GM12878 (cell line): ENCODE data around the gene BRME1. TPM values are rescaled to one million over a fixed set of nuclear protein-coding genes. Genes with fewer than 3 reads are reported as not detected.

ENCODE experiments used
- ATAC-seq: fragments of 200-7000 bp; cut with Tn5 transposase; 3 replicates; pipeline ENCODE4 v1.9.1; 2020; ENCODE audit warnings: mild to moderate bottlenecking, moderate library complexity
- BruUV-seq: library from RNA; stranded (reverse); fragments of 400-500 nt; replicated peaks from 2 replicates; lab custom pipeline; 2021; lab: Mats Ljungman, UMichigan
- CTCF ChIA-PET: fragments of 300-600 bp; sonication (Branson Sonifier 250); formaldehyde crosslinking; extraction: SDS; loops from one replicate; lab custom pipeline; 2021; ENCODE audit warnings: inconsistent platforms; lab: Yijun Ruan, JAX
- POLR2A ChIA-PET: fragments of 350-600 bp; formaldehyde crosslinking; extraction: SDS; loops from one replicate; lab custom pipeline; 2021; ENCODE audit warnings: inconsistent platforms; lab: Charles Lee
- RAD21 ChIA-PET: fragments of 300-600 bp; sonication (Branson Sonifier 250); formaldehyde crosslinking; loops from one replicate; lab custom pipeline; 2023; ENCODE audit warnings: antibody characterized with exemption; ENCODE audit not compliant: unreplicated experiment; lab: Charles Lee
- SMC1A ChIA-PET: fragments of 300-600 bp; sonication (Branson Sonifier 250); formaldehyde crosslinking; loops from one replicate; lab custom pipeline; 2023; ENCODE audit not compliant: unreplicated experiment, uncharacterized antibody; lab: Charles Lee
- DNase-seq: peaks from one replicate; pipeline ENCODE4 v3.0.0-alpha.2; 2011; ENCODE audit warnings: low read depth, low spot score
- FAIRE-seq: peaks from 3 replicates; lab custom pipeline; 2011; peaks lifted over from hg19 to GRCh38; lab: Jason Lieb, UNC
- H2AFZ ChIP-seq: 2 replicates; pipeline ENCODE4 v1.6.0; 2011; ENCODE audit warnings: low read depth, low read length, control low read depth; ENCODE audit not compliant: control insufficient read depth
- H3K27ac ChIP-seq: 2 replicates; pipeline ENCODE4 v1.5.1; 2011; ENCODE audit warnings: control low read depth; ENCODE audit not compliant: control insufficient read depth, insufficient read depth
- H3K27me3 ChIP-seq, 2 experiments: replicated peaks in 1 of 2; 2 replicates each; pipeline versions ENCODE4 v1.6.0 to v1.6.1; 2011; ENCODE audit warnings: low read length in 1 of 2; ENCODE audit not compliant: control insufficient read depth in 2 of 2, insufficient read depth in 2 of 2
- H3K36me3 ChIP-seq, 2 experiments: 2 replicates each; pipeline ENCODE4 v1.5.1; 2011; ENCODE audit warnings: low read length in 1 of 2; ENCODE audit not compliant: control insufficient read depth in 2 of 2, insufficient read depth in 2 of 2
- H3K4me1 ChIP-seq: 2 replicates; pipeline ENCODE4 v1.6.1; 2011; ENCODE audit warnings: mild to moderate bottlenecking, low read length, moderate library complexity, mixed read lengths; ENCODE audit not compliant: control insufficient read depth, insufficient read depth
- H3K4me2 ChIP-seq: 2 replicates; pipeline ENCODE4 v1.6.0; 2011; ENCODE audit warnings: control low read depth; ENCODE audit not compliant: control insufficient read depth, insufficient read depth
- H3K4me3 ChIP-seq: fragments of 200-600 bp; sonication (generic); 2 replicates; pipeline ENCODE4 v1.5.1; 2016
- H3K79me2 ChIP-seq: 2 replicates; pipeline ENCODE4 v1.6.0; 2011; ENCODE audit warnings: low read length; ENCODE audit not compliant: control insufficient read depth, insufficient read depth
- H3K9ac ChIP-seq: 2 replicates; pipeline ENCODE4 v1.8.0; 2011; ENCODE audit warnings: low read length, control low read depth, mixed read lengths; ENCODE audit not compliant: control insufficient read depth, insufficient read depth
- H3K9me3 ChIP-seq: replicated peaks from 3 replicates; pipeline ENCODE4 v1.5.1; 2011; ENCODE audit warnings: mild to moderate bottlenecking, low read length; ENCODE audit not compliant: control insufficient read depth, insufficient read depth
- H4K20me1 ChIP-seq: 2 replicates; pipeline ENCODE4 v1.6.0; 2011; ENCODE audit not compliant: control insufficient read depth, insufficient read depth
- ATF2 ChIP-seq: IDR thresholded peaks from 2 replicates; pipeline ENCODE4 v1.6.1; 2012; ENCODE audit warnings: low read length, inconsistent platforms
- CREM ChIP-seq: IDR thresholded peaks from 2 replicates; pipeline ENCODE4 v1.6.1; 2014; ENCODE audit warnings: antibody characterized with exemption, low read depth
- E2F4 ChIP-seq: IDR thresholded peaks from 2 replicates; pipeline ENCODE4 v1.6.1; 2012; ENCODE audit warnings: low read depth, low read length, improper control_type of control experiment
- EED ChIP-seq: sonication (generic); IDR thresholded peaks from 2 replicates; pipeline ENCODE4 v1.6.1; 2016; ENCODE audit warnings: antibody characterized with exemption, low read depth
- ELK1 ChIP-seq: IDR thresholded peaks from 2 replicates; pipeline ENCODE4 v1.6.1; 2012; ENCODE audit warnings: low read depth, low read length, improper control_type of control experiment
- MEF2B ChIP-seq: fragments of 450-650 bp; IDR thresholded peaks from 2 replicates; pipeline ENCODE4 v1.6.1; 2018; ENCODE audit warnings: mild to moderate bottlenecking, moderate library complexity; ENCODE audit not compliant: partially characterized antibody, poor library complexity, severe bottlenecking
- NKRF ChIP-seq: fragments of 450-650 bp; conservative IDR thresholded peaks from 2 replicates; pipeline ENCODE4 v1.6.1; 2017; ENCODE audit warnings: mild to moderate bottlenecking, moderate library complexity
- POLR2AphosphoS5 ChIP-seq: IDR thresholded peaks from 2 replicates; pipeline ENCODE4 v1.6.1; 2011; ENCODE audit warnings: mild to moderate bottlenecking, low read length, inconsistent platforms
- RELA ChIP-seq: fragments of 450-650 bp; IDR thresholded peaks from 2 replicates; pipeline ENCODE4 v1.8.0; 2014; ENCODE audit warnings: borderline replicate concordance; ENCODE audit not compliant: partially characterized antibody
- RELB ChIP-seq: fragments of 450-650 bp; IDR thresholded peaks from 2 replicates; pipeline ENCODE4 v1.6.1; 2017; ENCODE audit warnings: low read depth, mild to moderate bottlenecking, moderate library complexity
- SIX5 ChIP-seq: IDR thresholded peaks from 2 replicates; pipeline ENCODE4 v1.6.1; 2011; ENCODE audit warnings: mild to moderate bottlenecking, low read depth, low read length, moderate library complexity; ENCODE audit not compliant: severe bottlenecking
- SREBF2 ChIP-seq: IDR thresholded peaks from 2 replicates; pipeline ENCODE4 v1.6.1; 2012; ENCODE audit warnings: mild to moderate bottlenecking, low read length
- ZNF592 ChIP-seq: fragments of 450-650 bp; IDR thresholded peaks from 2 replicates; pipeline ENCODE4 v1.6.1; 2017; ENCODE audit warnings: mild to moderate bottlenecking, moderate library complexity
- WGBS: methylation state at CpG from one replicate; pipeline ENCODE4 v1.1.6; 2016; ENCODE audit warnings: low lambda C conversion rate; ENCODE audit not compliant: insufficient replicate concordance, insufficient coverage; ENCODE audit errors: missing lambda C conversion rate; 5-methylcytosine and 5-hydroxymethylcytosine counted together
- in situ Hi-C: fragments of 300-500 bp; cut with MboI; formaldehyde crosslinking; loops from 9 replicates; pipeline ENCODE4 v1.14.3; 2018; ENCODE audit warnings: mixed read lengths
- intact Hi-C: fragments of 100-400 bp; cut with micrococcal nuclease; formaldehyde crosslinking; loops from one replicate; pipeline ENCODE4 v1.14.2; 2022; ENCODE audit not compliant: unreplicated experiment
- polyA plus RNA-seq, 11 experiments: library from polyadenylated mRNA; depleted of rRNA in 4 of 11; unstranded in 6 of 11; stranded (reverse) in 5 of 11; fragments of >200 nt; fragmentation: Nextera tagmentation in 4 of 11; fragmentation: Illumina TruSeq in 1 of 11; extraction: Ambion mirVana in 4 of 11; extraction: Trizol in 1 of 11; gene quantifications; 1 replicate in 1 of 11; 2 replicates in 10 of 11; pipeline versions ENCODE4 v1.2.1 to v1.2.3, GENCODE V29; 2011 to 2016; ENCODE audit warnings: inconsistent platforms in 2 of 11, missing spikeins in 2 of 11, low read depth in 1 of 11
- total RNA-seq, 4 experiments: library from RNA; depleted of rRNA in 3 of 4; stranded (reverse); fragments of >200 nt in 3 of 4; fragmentation: Illumina TruSeq in 1 of 4; extraction: Trizol in 1 of 4; gene quantifications; 2 replicates each; pipeline versions ENCODE4 v1.2.1 to v1.2.3, GENCODE V29; 2013 to 2021

Gene BRME1
- total and polyA plus RNA-seq, 10 of the 15 experiments (the other 5 are each of a cell fraction or from before 2014, with no cell fraction given), result 0.07 to 2.2 (median 1.1) TPM; not detected in 1

- SMC1A ChIA-PET, result no interaction called here
- Histone ChIP-seq H3K27me3 (no peaks in the 10 kb centered on the region), H4K20me1 (no peaks in the 10 kb centered on the region), H3K4me3 (no peak overlapping the region), H3K9ac (no peak overlapping the region), H3K9me3 (no peaks in the 10 kb centered on the region), H3K4me1 (no peaks in the 10 kb centered on the region), H3K36me3 (no peaks in the 10 kb centered on the region), H2AFZ (no peak overlapping the region), H3K4me2 (no peak overlapping the region), H3K27ac (no peak overlapping the region), H3K79me2 (no peaks in the 10 kb centered on the region)
- RAD21 ChIA-PET, result no interaction called here
- CTCF ChIA-PET, result interaction anchor here (1.1 kb wide), 1 partner anchor 13 kb away, joined by 3 read pairs; no protein-coding TSS in a partner anchor
- POLR2A ChIA-PET, result no interaction called here
- no peak for ATAC-seq
- WGBS, result 30% methylated on average over 13 of the region's 13 CpGs
- no peak for FAIRE-seq
- BruUV-seq, result no TSS peak
- DNase-seq, result no peak
- in situ Hi-C loops (loop anchor here (25.0 kb wide), 1 partner anchor 447 kb away; no protein-coding TSS in a partner anchor), intact Hi-C loops (no loop called here)
- TF ChIP-seq ELK1 (no peak), SIX5 (no peak), POLR2AphosphoS5 (no peak), RELA (no peak), RELB (no peak), EED (no peak), ZNF592 (no peak), NKRF (no peak), CREM (no peak), MEF2B (no peak), ATF2 (no peak), SREBF2 (no peak), E2F4 (no peak)
These were observed 15.8 kb downstream of the BRME1 start for GRCh38 chr19:13890136-13890535.
